Kidney (tissue), 14 donors: ENCODE measurements around the gene GLP2R. TPM values are rescaled to one million over a fixed set of nuclear protein-coding genes. Genes with fewer than 3 reads are reported as not detected.

Experiments used
- DNase-seq, 5 donors: peaks; one replicate each; pipeline ENCODE4 v3.0.0-alpha.2; 2013 to 2020
- FAIRE-seq: peaks from 2 replicates; lab custom pipeline; 2012; peaks lifted over from hg19 to GRCh38; lab: Jason Lieb, UNC
- H3K27ac ChIP-seq, 2 donors: one replicate each; pipeline ENCODE4 v1.7.0; 2013; ENCODE audit warnings: low read depth in 2 of 2, low read length in 2 of 2, inconsistent platforms in 1 of 2
- H3K27me3 ChIP-seq: one replicate; pipeline ENCODE4 v1.7.1; 2013; ENCODE audit warnings: low read length, inconsistent platforms; ENCODE audit not compliant: control insufficient read depth, insufficient read depth
- H3K36me3 ChIP-seq, 3 donors: one replicate each; pipeline versions ENCODE4 v1.7.0 to v1.7.1; 2013; ENCODE audit warnings: low read length in 3 of 3, control low read depth in 1 of 3, inconsistent platforms in 1 of 3; ENCODE audit not compliant: insufficient read depth in 3 of 3, control insufficient read depth in 2 of 3
- H3K4me1 ChIP-seq, 3 donors: one replicate each; pipeline versions ENCODE4 v1.7.0 to v1.7.1; 2013; ENCODE audit warnings: low read length in 3 of 3, inconsistent platforms in 1 of 3, low read depth in 1 of 3; ENCODE audit not compliant: control insufficient read depth in 2 of 3, insufficient read depth in 2 of 3
- H3K4me3 ChIP-seq, 3 donors: one replicate each; pipeline versions ENCODE4 v1.7.0 to v1.8.1; 2013; ENCODE audit warnings: low read length in 3 of 3, control low read depth in 1 of 3, inconsistent platforms in 1 of 3
- H3K9ac ChIP-seq, 3 donors: one replicate each; pipeline versions ENCODE4 v1.7.0 to v1.7.1; 2013; ENCODE audit warnings: low read length in 3 of 3, control low read depth in 1 of 3, inconsistent platforms in 1 of 3
- H3K9me3 ChIP-seq, 3 donors: one replicate each; pipeline versions ENCODE4 v1.7.0 to v1.7.1; 2013; ENCODE audit warnings: low read length in 3 of 3, control low read depth in 1 of 3, inconsistent platforms in 1 of 3; ENCODE audit not compliant: control insufficient read depth in 2 of 3, insufficient read depth in 1 of 3
- intact Hi-C: fragments of 100-400 bp; cut with DNase I; formaldehyde crosslinking; loops from one replicate; pipeline ENCODE4 v1.11.1; 2022
- polyA plus RNA-seq: library from polyadenylated mRNA; stranded (reverse); fragments of 350-450 nt; fragmentation: Illumina TruSeq; extraction: RNeasy Lipid Tissue Mini Kit (QIAGEN cat#74804); gene quantifications from one replicate; pipeline ENCODE4 v1.2.3, GENCODE V29; 2014; ENCODE audit warnings: low read depth, low replicate concordance; ENCODE audit not compliant: insufficient read depth
- total RNA-seq: library from RNA; stranded (reverse); fragmentation: NEBNext Ultra II Directional; extraction: Animal tissue kit (Norgen Biotek cat#: 25700); gene quantifications from one replicate; pipeline ENCODE4 v1.2.1, GENCODE V29; 2021
- TF ChIP-seq, protein P1 (sequence below): IDR thresholded peaks from 3 replicates; pipeline ENCODE4 v1.5.1; 2012; ENCODE audit warnings: mild to moderate bottlenecking, moderate library complexity, borderline replicate concordance; ENCODE audit not compliant: insufficient read depth; ENCODE audit errors: extremely low read depth
- donor health status: control.
- donor health status: control.
- donor health status: control.
- donor health status: control.
- donor health status: control.
- donor health status: DM: yes; HTN: yes; CAD: no.
- donor health status: Normal renal cell carcinoma (clear cell type).

Gene GLP2R
- total and polyA plus RNA-seq, 2 donors from 2014 or later = not detected

DNA sequence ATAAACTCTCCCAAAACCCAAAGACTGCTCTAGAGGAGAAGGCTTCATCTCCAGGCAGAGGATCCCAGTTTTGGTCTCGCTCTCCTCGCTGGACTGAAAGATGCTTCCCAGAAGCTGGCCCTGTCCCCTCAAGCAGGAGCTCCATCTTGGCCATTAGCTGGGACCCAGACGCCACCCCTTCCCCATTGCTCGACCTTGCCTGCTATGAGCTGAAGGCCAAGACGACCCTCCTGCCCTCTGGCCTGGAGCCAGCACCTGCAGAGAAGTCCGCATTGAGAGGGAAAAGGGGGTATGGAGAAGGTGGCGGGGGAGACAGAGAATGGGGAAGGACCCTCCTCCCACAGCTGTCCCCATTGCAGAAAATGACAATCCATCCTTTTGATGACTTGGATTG lies 82.9 kb downstream of the GLP2R start:
- Histone ChIP-seq H3K9ac (no peak overlapping the region), H3K4me3 (no peak overlapping the region), H3K36me3 (no peaks in the 10 kb centered on the region), H3K27me3 (no peaks in the 10 kb centered on the region), H3K9me3 (no peaks in the 10 kb centered on the region), H3K27ac (no peak overlapping the region), H3K4me1 (no peaks in the 10 kb centered on the region)
- TF ChIP-seq, protein P1, sequence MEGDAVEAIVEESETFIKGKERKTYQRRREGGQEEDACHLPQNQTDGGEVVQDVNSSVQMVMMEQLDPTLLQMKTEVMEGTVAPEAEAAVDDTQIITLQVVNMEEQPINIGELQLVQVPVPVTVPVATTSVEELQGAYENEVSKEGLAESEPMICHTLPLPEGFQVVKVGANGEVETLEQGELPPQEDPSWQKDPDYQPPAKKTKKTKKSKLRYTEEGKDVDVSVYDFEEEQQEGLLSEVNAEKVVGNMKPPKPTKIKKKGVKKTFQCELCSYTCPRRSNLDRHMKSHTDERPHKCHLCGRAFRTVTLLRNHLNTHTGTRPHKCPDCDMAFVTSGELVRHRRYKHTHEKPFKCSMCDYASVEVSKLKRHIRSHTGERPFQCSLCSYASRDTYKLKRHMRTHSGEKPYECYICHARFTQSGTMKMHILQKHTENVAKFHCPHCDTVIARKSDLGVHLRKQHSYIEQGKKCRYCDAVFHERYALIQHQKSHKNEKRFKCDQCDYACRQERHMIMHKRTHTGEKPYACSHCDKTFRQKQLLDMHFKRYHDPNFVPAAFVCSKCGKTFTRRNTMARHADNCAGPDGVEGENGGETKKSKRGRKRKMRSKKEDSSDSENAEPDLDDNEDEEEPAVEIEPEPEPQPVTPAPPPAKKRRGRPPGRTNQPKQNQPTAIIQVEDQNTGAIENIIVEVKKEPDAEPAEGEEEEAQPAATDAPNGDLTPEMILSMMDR = no peak
- no peak for FAIRE-seq
- no peak for DNase-seq
- intact Hi-C loops = no loop called here

DNA sequence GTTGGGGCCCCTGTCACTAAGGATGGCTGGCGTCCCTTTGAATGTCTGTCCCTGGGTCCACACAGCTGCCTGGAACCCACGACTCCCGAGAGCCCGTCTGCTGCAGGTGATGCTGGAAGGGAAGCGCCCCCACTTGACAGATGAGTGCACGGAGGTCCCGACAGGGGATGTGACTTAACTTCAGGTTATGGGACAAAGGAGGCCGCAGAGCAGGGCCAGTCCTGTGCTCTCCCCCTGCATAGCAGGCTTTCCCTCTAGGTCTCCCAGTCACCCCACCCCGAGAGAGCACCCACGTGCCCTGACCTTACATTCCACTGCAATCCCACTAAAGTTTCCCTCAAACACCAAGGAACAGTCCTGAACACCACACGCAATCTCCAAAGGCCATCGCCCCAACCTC lies 85.4 kb downstream of the GLP2R start:
- Histone ChIP-seq H3K4me3 (no peak overlapping the region), H3K27me3 (no peaks in the 10 kb centered on the region), H3K9ac (no peak overlapping the region), H3K27ac (no peak overlapping the region), H3K4me1 (no peaks in the 10 kb centered on the region), H3K9me3 (no peaks in the 10 kb centered on the region), H3K36me3 (no peaks in the 10 kb centered on the region)
- intact Hi-C loops = no loop called here
- TF ChIP-seq, protein P1 = no peak
- no peak for DNase-seq
- no peak for FAIRE-seq

DNA sequence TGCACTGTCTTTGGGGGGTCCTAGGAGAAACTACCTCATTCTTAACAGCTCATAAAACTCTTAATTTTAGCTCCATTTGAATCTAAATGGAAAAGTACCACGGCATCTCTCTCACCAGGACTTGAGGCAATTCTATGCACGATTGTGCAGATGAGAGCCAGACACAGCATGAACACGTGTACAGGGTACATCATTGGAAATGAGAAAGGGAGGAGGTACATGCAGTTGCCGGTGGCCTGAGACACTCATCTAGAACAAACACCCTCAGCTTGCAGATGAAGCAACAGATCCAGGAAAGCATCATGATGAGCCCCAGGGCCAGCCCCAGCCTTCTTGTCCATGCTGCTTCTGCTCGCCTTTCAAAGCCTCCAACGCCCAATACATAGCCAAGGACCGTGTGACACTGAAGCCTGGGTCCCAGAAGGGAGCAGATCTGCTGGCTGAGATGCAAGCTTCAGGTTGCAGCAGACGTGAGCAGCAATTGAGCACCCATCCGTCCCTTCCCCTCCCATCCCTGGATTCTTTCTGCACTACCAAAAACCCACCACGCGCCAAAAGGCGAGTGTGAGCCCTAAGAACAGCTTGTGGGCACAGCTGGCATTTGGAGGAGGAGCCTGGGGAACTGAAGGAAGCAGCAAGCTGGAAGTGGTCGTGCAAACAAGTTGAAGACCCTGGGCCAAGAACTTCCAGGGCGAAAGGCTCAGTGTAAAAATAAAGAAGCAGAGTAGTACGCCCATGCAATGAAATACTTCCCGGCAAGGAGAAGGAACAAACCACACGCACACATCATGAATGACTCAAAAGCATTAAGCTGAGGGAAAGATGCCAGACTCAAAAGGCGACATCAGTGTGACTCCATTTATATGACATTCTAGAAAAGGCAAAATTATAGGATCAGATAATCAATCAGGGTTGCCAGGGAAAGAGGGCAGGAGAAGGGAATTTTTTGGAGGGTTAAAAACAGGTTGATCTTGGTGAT lies 86.7 kb downstream of the GLP2R start:
- no peak overlapping the region for H3K27ac ChIP-seq
- H3K9ac ChIP-seq = no peak overlapping the region
- no peaks in the 10 kb centered on the region for H3K36me3 ChIP-seq
- no peaks in the 10 kb centered on the region for H3K27me3 ChIP-seq
- no peaks in the 10 kb centered on the region for H3K4me1 ChIP-seq
- no peak for DNase-seq
- TF ChIP-seq, protein P1 = no peak
- no peak for FAIRE-seq
- H3K4me3 ChIP-seq = no peak overlapping the region
- intact Hi-C loops = no loop called here
- no peaks in the 10 kb centered on the region for H3K9me3 ChIP-seq
